ENCODE data around the gene STK25. TPM values are rescaled to one million over a fixed set of nuclear protein-coding genes. Genes with fewer than 3 reads are reported as not detected.

STK25 gene
- polyA plus RNA-seq, 3 donors = 62.7 to 215 (median 69.5) TPM

GRCh38 chr2:241553981-241554380 is 45.6 kb upstream of the STK25 start:
- no peak overlapping the region for H3K4me3 ChIP-seq (replicated peaks in 1 of 3; ENCODE audit: low read depth in 2 of 3, low read length in 3 of 3)
- peak overlapping the region in 1 of 2 donors; percentile 46 for H3K4me3 Mint-ChIP-seq
- TF ChIP-seq CTCF (IDR thresholded peaks at IDR 0.05) = no peak
- peaks cover 3% of the 10 kb centered on the region for H3K4me1 Mint-ChIP-seq
- WGBS (ENCODE audit: insufficient coverage) = 62% methylated on average over 4 of the region's 6 CpGs
- no peak for DNase-seq
- no peak overlapping the region for H3K27ac Mint-ChIP-seq
- intact Hi-C loops (cut with micrococcal nuclease) = no loop called here
- H3K36me3 Mint-ChIP-seq = peaks cover 0 to 9% of the 10 kb centered on the region in 2 donors
- peaks cover 47 to 75% (median 48%) of the 10 kb centered on the region in 3 donors for H3K27me3 Mint-ChIP-seq (ENCODE audit: low read depth in 3 of 3)
- H3K27me3 ChIP-seq (ENCODE audit: control insufficient read depth in 2 of 2, insufficient read depth in 2 of 2, low read length in 2 of 2) = peaks cover 19 to 36% of the 10 kb centered on the region in 2 donors
- H3K9me3 Mint-ChIP-seq = peaks cover 10 to 35% (median 28%) of the 10 kb centered on the region in 7 donors
- no peak overlapping the region for H3K27ac ChIP-seq (ENCODE audit: low read depth in 1 of 2, low read length in 2 of 2)
- H3K9me3 ChIP-seq (replicated peaks in 1 of 2; ENCODE audit: control insufficient read depth in 1 of 2, insufficient read depth in 1 of 2, low read length in 2 of 2) = peaks cover 12 to 24% of the 10 kb centered on the region in 2 donors
- no peak overlapping the region for H3K4me2 ChIP-seq (replicated peaks; ENCODE audit: extremely low read depth, low read length, poor library complexity, severe bottlenecking)
- no peaks in the 10 kb centered on the region for H3K79me2 ChIP-seq (ENCODE audit: insufficient read depth, low read length)
- no peak overlapping the region for H2AFZ ChIP-seq (ENCODE audit: insufficient read depth, low read depth, low read length, poor library complexity, severe bottlenecking)
- H3K4me1 ChIP-seq (ENCODE audit: control insufficient read depth in 1 of 2, insufficient read depth in 2 of 2, low read length in 2 of 2) = peaks cover 0 to 5% of the 10 kb centered on the region in 2 donors
- no peaks in the 10 kb centered on the region for H4K20me1 ChIP-seq (ENCODE audit: insufficient read depth, low read length)
- peak overlapping the region; percentile 4 for H3K9ac ChIP-seq (ENCODE audit: insufficient read depth, low read length, poor library complexity, severe bottlenecking)
- no peaks in the 10 kb centered on the region for H3K36me3 ChIP-seq (replicated peaks in 1 of 2; ENCODE audit: control insufficient read depth in 1 of 2, insufficient read depth in 2 of 2, low read length in 2 of 2)

DNA sequence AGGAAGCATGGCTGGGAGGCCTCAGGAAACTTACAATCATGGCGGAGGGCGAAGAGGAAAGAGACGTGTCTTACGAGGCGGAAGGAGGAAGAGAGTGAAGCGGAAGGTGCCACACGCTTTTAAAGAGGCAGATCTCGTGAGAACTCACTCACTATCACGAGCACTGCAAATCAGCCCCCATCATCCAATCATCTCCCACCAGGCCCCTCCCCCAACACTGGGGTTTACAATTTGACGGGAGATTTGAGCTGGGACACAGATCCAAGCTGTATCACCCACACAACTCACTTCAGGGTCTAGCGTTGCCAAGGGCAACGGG is 45.1 kb upstream of the STK25 start:
- peaks cover 10 to 35% (median 28%) of the 10 kb centered on the region in 7 donors for H3K9me3 Mint-ChIP-seq
- WGBS (ENCODE audit: insufficient coverage) = no CpG with 5 or more reads among the region's 12 CpGs
- DNase-seq = no peak
- Histone ChIP-seq H3K4me1 (ENCODE audit: control insufficient read depth in 1 of 2, insufficient read depth in 2 of 2, low read length in 2 of 2) (peaks cover 0 to under 1% of the 10 kb centered on the region in 2 donors), H3K4me2 (replicated peaks; ENCODE audit: extremely low read depth, low read length, poor library complexity, severe bottlenecking) (no peak overlapping the region), H3K27me3 (ENCODE audit: control insufficient read depth in 2 of 2, insufficient read depth in 2 of 2, low read length in 2 of 2) (peaks cover 18 to 35% of the 10 kb centered on the region in 2 donors), H3K9me3 (replicated peaks in 1 of 2; ENCODE audit: control insufficient read depth in 1 of 2, insufficient read depth in 1 of 2, low read length in 2 of 2) (peaks cover 12 to 23% of the 10 kb centered on the region in 2 donors), H4K20me1 (ENCODE audit: insufficient read depth, low read length) (no peaks in the 10 kb centered on the region), H3K27ac (ENCODE audit: low read depth in 1 of 2, low read length in 2 of 2) (no peak overlapping the region), H3K36me3 (replicated peaks in 1 of 2; ENCODE audit: control insufficient read depth in 1 of 2, insufficient read depth in 2 of 2, low read length in 2 of 2) (no peaks in the 10 kb centered on the region), H2AFZ (ENCODE audit: insufficient read depth, low read depth, low read length, poor library complexity, severe bottlenecking) (no peak overlapping the region), H3K9ac (ENCODE audit: insufficient read depth, low read length, poor library complexity, severe bottlenecking) (no peak overlapping the region), H3K4me3 (replicated peaks in 1 of 3; ENCODE audit: low read depth in 2 of 3, low read length in 3 of 3) (no peak overlapping the region), H3K79me2 (ENCODE audit: insufficient read depth, low read length) (no peaks in the 10 kb centered on the region)
- peaks cover 48 to 71% (median 48%) of the 10 kb centered on the region in 3 donors for H3K27me3 Mint-ChIP-seq (ENCODE audit: low read depth in 3 of 3)
- H3K27ac Mint-ChIP-seq = no peak overlapping the region
- TF ChIP-seq CTCF (IDR thresholded peaks at IDR 0.05) = no peak
- intact Hi-C loops (cut with micrococcal nuclease) = no loop called here
- peaks cover 3% of the 10 kb centered on the region for H3K4me1 Mint-ChIP-seq
- H3K36me3 Mint-ChIP-seq = peaks cover 0 to 9% of the 10 kb centered on the region in 2 donors
- no peak overlapping the region for H3K4me3 Mint-ChIP-seq

Measured in CD14-positive monocyte (primary cell).